Prostate gland (tissue), 2 donors: ENCODE data around the gene CFHR1. TPM values are rescaled to one million over a fixed set of nuclear protein-coding genes. Genes with fewer than 3 reads are reported as not detected.

Experiments
- DNase-seq: peaks from one replicate; pipeline ENCODE4 v3.0.0-alpha.2; 2019; ENCODE audit warnings: low spot score
- H3K27ac ChIP-seq, 2 donors: fragments of 200-600 bp; sonication (generic); 2 replicates each; pipeline ENCODE4 v1.5.1; 2017 to 2019
- H3K27me3 ChIP-seq: fragments of 200-600 bp; sonication (generic); replicated peaks from 2 replicates; pipeline ENCODE4 v1.5.1; 2019; ENCODE audit not compliant: insufficient read depth
- H3K36me3 ChIP-seq, 2 donors: fragments of 200-600 bp; sonication (generic); 1 replicate in 1 of 2; 2 replicates in 1 of 2; pipeline versions ENCODE4 v1.5.1 to v1.8.1; 2017 to 2019
- H3K4me1 ChIP-seq: fragments of 200-600 bp; sonication (generic); replicated peaks from 2 replicates; pipeline ENCODE4 v1.5.1; 2019
- H3K4me3 ChIP-seq, 2 donors: fragments of 200-600 bp; sonication (generic); 2 replicates each; pipeline ENCODE4 v1.5.1; 2017 to 2019
- H3K9me3 ChIP-seq: fragments of 200-600 bp; sonication (generic); 2 replicates; pipeline ENCODE4 v1.5.1; 2017
- CTCF ChIP-seq, 4 experiments: fragments of 200-600 bp in 2 of 4; fragments of 450-650 bp in 2 of 4; sonication (generic) in 2 of 4; IDR thresholded peaks; 1 replicate in 3 of 4; 2 replicates in 1 of 4; pipeline ENCODE4 v1.5.1; 2016 to 2019; ENCODE audit warnings: antibody characterized with exemption in 4 of 4, mild to moderate bottlenecking in 2 of 4, moderate library complexity in 2 of 4
- POLR2A ChIP-seq: fragments of 450-650 bp; IDR thresholded peaks from one replicate; pipeline ENCODE4 v1.6.1; 2016; ENCODE audit warnings: antibody characterized with exemption, mild to moderate bottlenecking
- POLR2AphosphoS5 ChIP-seq: sonication (generic); formaldehyde crosslinking; IDR thresholded peaks from one replicate; pipeline ENCODE4 v1.6.1; 2017; ENCODE audit warnings: antibody characterized with exemption
- WGBS: methylation state at CpG from one replicate; pipeline ENCODE4 v1.1.5; 2018; 5-methylcytosine and 5-hydroxymethylcytosine counted together
- intact Hi-C: fragments of 100-400 bp; cut with DNase I; formaldehyde crosslinking; loops from one replicate; pipeline ENCODE4 v1.14.2; 2022
- total RNA-seq, 2 donors: library from RNA; depleted of rRNA; stranded (reverse); fragments of >200 nt; gene quantifications; one replicate each; pipeline ENCODE4 v1.1.0, GENCODE V29; 2016

CFHR1 gene
- total RNA-seq, 2 donors from 2014 or later: not detected

GRCh38 chr1:196877964-196878363 lies 58.4 kb downstream of the CFHR1 start:
- no peaks in the 10 kb centered on the region for H3K9me3 ChIP-seq
- H3K4me1 ChIP-seq: no peaks in the 10 kb centered on the region
- intact Hi-C loops: no loop called here
- no peak for TF ChIP-seq POLR2A
- no peak for TF ChIP-seq CTCF (IDR thresholded peaks at IDR 0.05)
- TF ChIP-seq POLR2AphosphoS5: no peak
- no peak for DNase-seq
- no peak overlapping the region for H3K4me3 ChIP-seq
- H3K27ac ChIP-seq: no peak overlapping the region
- WGBS: 4% methylated on average over 29 of the region's 29 CpGs
- H3K36me3 ChIP-seq: no peaks in the 10 kb centered on the region
- H3K27me3 ChIP-seq: no peaks in the 10 kb centered on the region

Other genes with a start within 250 kb of the CFHR1 start
- gene KCNT2, start 211.3 kb upstream of the CFHR1 start, total RNA-seq: 1 to 10 TPM; 1.2 to 1.9 TPM
- gene CFH, start 167.7 kb upstream of the CFHR1 start, total RNA-seq: 10 to 100 TPM; 23.5 to 31.5 TPM
- gene CFHR3, start 44.9 kb upstream of the CFHR1 start, total RNA-seq: not detected
- gene CFHR4, start 68.3 kb downstream of the CFHR1 start, total RNA-seq: not detected
- not detected for gene CFHR2, start 124.0 kb downstream of the CFHR1 start, total RNA-seq
- not detected for gene CFHR5, start 157.8 kb downstream of the CFHR1 start, total RNA-seq
- gene F13B, start 247.5 kb downstream of the CFHR1 start, total RNA-seq: not detected